Measurements from ENCODE around the gene UBE2O. TPM values are rescaled to one million over a fixed set of nuclear protein-coding genes. Genes with fewer than 3 reads are reported as not detected.

The UBE2O gene
- total RNA-seq, 1 donor from 2014 or later = 33.5 TPM

GRCh38 chr17:76420356-76421043, 32.5 kb downstream of the UBE2O start:
- no peak for DNase-seq (ENCODE audit: extremely low read depth, low read depth, low spot score)

- DNase-seq (ENCODE audit: extremely low read depth, low read depth, low spot score) = no peak
These were observed 33.2 kb downstream of the UBE2O start for GRCh38 chr17:76419576-76420260.

DNA sequence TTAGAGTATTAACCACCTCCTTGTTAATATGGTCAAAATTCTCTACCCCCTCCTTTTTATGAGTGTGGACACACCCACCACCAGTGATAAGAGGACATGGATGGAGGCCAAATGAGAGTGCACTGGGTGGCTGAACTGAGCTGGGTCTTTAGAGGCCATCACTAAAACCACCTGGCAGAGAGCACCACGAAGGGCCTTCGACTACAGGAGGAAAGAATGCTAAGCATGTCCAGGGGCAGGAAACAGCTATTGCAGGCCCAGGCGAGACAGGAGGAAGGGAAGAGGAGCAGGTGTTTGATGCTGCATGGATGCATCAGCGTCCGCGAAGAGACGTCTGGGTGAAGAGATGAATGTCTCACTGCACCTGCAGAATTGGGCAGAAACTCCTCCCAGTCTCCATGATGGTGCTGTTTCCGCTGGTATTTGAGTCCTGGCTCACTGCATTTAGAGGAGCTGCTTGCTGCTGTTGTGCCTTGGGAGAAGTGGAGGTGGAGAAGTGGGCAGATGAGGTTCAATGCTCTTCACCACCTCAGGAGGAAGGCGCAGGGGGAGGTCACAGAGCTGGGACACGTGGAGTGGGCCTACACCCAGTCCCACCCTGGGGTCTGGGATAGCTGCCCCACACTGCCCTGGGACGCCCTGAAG, 35.3 kb downstream of the UBE2O start:
- DNase-seq (ENCODE audit: extremely low read depth, low read depth, low spot score) = no peak

DNA sequence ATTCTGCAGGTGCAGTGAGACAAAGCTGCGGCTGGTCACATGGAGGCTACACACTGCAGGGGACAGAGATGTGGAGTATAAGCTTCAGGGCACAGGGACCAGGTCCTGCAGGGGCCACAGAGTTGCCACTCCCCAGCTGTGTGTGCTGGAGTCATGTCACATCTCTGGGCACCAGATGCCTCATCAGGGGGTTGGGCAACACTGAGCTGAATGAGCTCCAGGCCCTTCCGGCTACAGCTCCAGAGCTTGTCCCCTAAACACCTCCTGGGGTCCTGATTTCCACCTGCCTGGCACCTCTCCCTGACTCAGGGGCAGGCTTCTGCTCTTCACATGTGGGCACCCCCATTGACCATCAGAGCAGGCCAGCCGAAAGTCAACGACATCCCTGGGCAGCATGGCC, 36.1 kb downstream of the UBE2O start:
- DNase-seq (ENCODE audit: extremely low read depth, low read depth, low spot score) = no peak

DNA sequence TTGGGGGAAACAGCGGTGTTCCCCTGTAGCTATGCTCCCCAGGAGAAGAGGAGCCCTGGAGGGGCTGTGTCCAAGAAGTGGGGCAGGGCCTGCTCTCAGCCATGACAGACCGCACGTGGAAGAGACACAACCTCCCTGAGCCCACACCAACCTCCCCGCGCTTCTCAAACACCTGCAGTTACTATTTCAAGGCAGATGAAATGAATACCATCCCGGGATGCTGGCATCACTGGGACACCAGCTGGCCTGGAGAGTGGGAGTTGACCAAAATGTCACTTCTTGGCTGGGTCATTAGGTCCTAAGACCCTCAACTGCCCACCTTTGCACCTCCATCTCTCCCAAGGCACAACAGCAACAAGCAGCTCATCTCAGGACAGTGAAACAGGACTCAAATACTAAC, 36.5 kb downstream of the UBE2O start:
- DNase-seq (ENCODE audit: extremely low read depth, low read depth, low spot score) = no peak

DNA sequence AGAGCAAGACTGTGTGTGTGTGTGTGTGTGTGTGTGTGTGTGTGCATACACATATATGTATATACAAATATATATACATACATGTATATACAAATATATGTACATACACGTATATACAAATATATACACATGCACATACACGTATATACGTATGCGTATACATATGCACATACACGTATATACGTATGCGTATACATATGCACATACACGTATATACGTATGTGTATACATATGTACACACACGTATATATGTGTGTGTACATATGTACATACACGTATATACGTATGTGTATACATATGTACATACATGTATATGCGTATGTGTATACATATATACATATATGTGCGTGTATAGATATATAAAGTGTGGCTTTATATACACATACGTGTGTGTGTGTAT, 37.2 kb downstream of the UBE2O start:
- no peak for DNase-seq (ENCODE audit: extremely low read depth, low read depth, low spot score)

DNA sequence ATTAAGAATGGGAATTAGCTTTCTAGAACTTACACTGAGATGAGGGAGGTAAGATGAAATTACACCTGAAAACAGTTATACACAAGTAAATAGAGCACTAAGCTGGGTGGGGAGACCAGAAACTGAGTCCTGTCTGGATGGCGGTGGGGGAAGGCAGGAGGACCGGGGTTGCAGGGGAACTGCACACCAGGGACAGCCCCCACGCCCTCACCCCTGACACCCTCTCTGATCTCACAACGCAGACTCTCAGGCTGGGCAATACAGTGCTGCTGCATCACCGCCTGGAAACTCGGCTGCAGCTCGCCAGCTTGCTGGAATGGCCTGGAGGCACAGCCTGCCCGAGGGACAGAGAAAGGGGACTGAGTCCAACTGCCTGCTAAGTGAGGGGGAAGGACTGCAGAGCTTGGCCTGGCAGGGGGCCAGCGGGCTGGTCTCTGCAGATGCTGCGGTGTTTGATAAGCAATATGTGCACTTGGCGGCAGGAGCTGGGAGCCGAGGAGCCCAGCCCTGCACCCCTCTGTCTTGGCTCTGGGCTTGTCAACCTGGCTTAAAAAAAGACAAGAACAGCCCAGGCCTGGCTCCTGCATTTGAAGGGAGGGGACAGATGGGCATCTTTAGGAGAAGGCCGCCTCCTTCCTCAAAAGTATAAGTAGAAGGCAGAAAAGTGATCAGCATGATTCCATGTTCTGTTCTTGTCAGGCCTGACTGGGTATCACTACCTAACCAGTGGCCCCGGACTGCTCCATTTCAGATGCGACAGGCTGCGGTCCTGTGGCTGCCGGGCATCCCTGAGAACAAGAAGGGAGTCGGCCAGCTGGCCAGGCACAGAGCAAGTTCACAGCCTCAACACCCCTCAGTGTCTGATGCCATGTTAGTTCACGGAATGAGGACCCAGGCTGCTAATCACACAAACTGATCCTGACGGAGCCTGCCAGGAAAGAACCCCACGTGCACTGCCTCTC, 38.3 kb downstream of the UBE2O start:
- no peak for DNase-seq (ENCODE audit: extremely low read depth, low read depth, low spot score)

GRCh38 chr17:76411247-76411646, 41.7 kb downstream of the UBE2O start:
- DNase-seq (ENCODE audit: extremely low read depth, low read depth, low spot score) = no peak

DNA sequence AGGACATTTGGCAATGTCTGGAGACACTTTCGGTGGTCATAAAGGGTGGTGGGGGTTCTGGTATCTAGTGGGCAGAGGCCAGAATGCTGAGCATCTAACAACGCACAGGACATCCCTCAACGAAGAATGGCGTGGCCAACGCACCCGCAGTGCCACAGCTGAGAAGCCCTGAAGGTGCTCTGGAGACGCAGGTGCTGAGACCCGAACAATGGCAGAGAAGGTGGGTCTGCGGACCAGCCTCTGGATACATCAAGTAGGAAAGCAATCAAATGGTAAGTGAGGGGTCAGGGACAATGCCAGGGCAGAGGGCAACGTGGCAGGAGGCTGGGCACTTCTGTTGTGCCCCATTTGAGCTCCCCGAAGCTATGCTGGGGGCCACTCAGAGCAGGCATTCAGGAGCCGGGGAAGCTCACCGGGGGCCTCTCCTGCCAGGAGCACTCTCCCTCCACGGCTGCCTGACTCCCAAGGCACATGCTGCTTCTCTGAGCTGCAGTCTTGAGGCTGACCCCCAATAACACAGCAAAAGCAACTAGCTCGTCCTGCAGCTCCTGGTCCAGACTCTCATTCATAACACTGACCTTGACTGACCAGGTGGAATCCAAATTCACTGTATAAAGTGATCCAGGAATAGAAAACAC, 42.5 kb downstream of the UBE2O start:
- no peak for DNase-seq (ENCODE audit: extremely low read depth, low read depth, low spot score)

DNA sequence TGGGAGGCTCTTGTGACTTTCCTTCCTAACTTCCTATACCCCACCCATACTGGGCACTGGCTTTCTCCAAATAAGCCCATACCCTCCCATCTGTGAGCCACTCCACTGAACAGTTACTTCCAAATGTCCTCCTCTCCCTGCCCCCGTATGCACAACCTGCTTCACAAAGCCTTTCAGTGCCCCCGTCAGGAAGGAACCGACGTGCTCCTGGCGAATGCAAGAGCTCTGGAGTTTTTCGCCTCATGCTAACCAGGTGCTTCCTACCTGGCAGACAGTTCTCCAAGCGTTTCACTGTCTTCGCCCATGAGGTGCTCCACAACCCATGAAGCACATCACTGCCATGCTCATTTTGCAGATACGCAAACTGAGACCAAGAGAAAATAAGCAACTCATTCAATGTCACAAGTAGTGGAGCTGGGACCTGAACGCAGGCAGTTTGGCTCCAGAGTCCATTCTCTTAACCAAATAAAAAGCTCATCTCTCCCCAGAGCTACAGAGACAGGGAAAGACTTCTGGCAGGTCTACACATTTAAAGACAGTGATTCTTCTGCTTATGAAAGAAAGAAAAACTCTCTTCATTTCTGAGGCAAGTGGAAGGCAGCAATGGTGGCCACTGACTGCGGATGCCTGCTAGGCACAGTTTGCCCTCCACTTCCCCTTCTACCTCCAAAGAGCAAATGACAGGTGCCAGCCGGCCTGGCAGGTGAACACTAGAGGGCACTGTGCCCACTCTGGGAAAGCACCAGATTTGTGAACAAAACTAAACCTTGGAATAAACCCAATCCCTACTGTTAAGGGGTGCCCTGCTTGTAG, 44.7 kb downstream of the UBE2O start:
- no peak for DNase-seq (ENCODE audit: extremely low read depth, low read depth, low spot score)

GRCh38 chr17:76407509-76407908, 45.4 kb downstream of the UBE2O start:
- DNase-seq (ENCODE audit: extremely low read depth, low read depth, low spot score) = no peak

GRCh38 chr17:76405967-76406647, 46.8 kb downstream of the UBE2O start:
- DNase-seq (ENCODE audit: extremely low read depth, low read depth, low spot score) = no peak

- no peak for DNase-seq (ENCODE audit: extremely low read depth, low read depth, low spot score)
These were observed 47.4 kb downstream of the UBE2O start for GRCh38 chr17:76405607-76405966.

DNA sequence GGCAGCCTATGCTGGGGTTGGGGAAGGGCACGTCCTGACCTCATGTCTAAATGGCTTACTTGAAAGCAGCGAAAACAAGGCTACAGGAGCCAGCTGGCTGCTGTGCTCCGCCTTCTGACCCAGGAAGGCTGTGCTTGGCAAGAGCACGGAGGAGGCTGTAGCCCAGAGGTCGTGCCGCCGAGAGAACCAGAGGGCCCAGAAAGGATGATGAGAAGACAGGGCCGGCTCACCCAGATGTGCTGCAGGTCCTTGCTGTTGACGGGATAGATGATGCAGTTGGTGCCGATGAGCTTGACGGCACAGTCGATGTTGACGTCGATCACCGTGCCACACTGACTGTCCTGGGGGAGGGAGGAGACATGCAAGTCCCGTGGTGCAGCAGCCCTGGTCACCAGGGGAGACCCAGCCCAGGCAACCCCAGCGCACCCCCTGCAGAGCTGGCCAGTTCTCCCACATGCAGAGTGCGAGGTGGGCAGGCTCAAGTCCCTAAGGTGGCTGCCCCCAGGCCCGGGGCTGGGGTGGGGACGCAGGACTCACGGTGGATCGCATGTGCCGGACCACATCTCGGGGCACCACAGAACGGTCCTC, 47.9 kb downstream of the UBE2O start:
- DNase-seq (ENCODE audit: extremely low read depth, low read depth, low spot score) = no peak

GRCh38 chr17:76404256-76404655, 48.7 kb downstream of the UBE2O start:
- DNase-seq (ENCODE audit: extremely low read depth, low read depth, low spot score) = no peak

GRCh38 chr17:76402711-76403110, 50.2 kb downstream of the UBE2O start:
- no peak for DNase-seq (ENCODE audit: extremely low read depth, low read depth, low spot score)

GRCh38 chr17:76399175-76400172, 53.5 kb downstream of the UBE2O start:
- DNase-seq (ENCODE audit: extremely low read depth, low read depth, low spot score) = no peak
